ENCODE measurements around the gene MICAL1.

- TF ChIP-seq CTCF (IDR thresholded peaks at IDR 0.05 in 8 of 11, conservative IDR thresholded peaks at IDR 0.05 in 3 of 11): no peak
- no peak for TF ChIP-seq POLR2A (IDR thresholded peaks at IDR 0.05)
- TF ChIP-seq POLR2AphosphoS5 (IDR thresholded peaks at IDR 0.05): no peak
Observed at GRCh38 chr6:109421184-109421583, 34.4 kb downstream of the MICAL1 start.

Measured in spleen (tissue), 7 donors.